Activated CD8-positive, alpha-beta T cell treated with anti-CD3 and anti-CD28 coated beads, Interleukin-2, amount 10 ng/mL, durations not matched to agents 7 days and 5 days (primary cell): ENCODE results near the gene ASAP3. TPM values are rescaled to one million over a fixed set of nuclear protein-coding genes. Genes with fewer than 3 reads are reported as not detected.

ENCODE experiments used
- ATAC-seq: fragments of 150-1000 bp; cut with Tn5 transposase; one replicate; pipeline ENCODE4 v1.10.0; 2021; ENCODE audit warnings: moderate library complexity
- CTCF ChIA-PET: fragments of 350-600 bp; sonication (Branson Sonifier 250); formaldehyde crosslinking; loops from one replicate; lab custom pipeline; 2021; ENCODE audit warnings: antibody characterized with exemption; lab: Charles Lee
- POLR2A ChIA-PET: fragments of 350-600 bp; sonication (Branson Sonifier 250); formaldehyde crosslinking; loops from one replicate; lab custom pipeline; 2021; ENCODE audit warnings: antibody characterized with exemption; lab: Charles Lee
- DNase-seq: peaks from one replicate; pipeline ENCODE4 v3.0.0-alpha.2; 2020
- H3K27ac Mint-ChIP-seq: one replicate; pipeline ENCODE4 v1.8.0; 2021; ENCODE audit warnings: mild to moderate bottlenecking, mixed read lengths
- H3K27me3 Mint-ChIP-seq: one replicate; pipeline ENCODE4 v1.8.0; 2021; ENCODE audit warnings: low read depth, mixed read lengths
- H3K36me3 Mint-ChIP-seq: one replicate; pipeline ENCODE4 v1.8.0; 2021; ENCODE audit warnings: low read depth, mixed read lengths
- H3K4me1 Mint-ChIP-seq: one replicate; pipeline ENCODE4 v1.8.0; 2021; ENCODE audit warnings: low read depth, mixed read lengths
- H3K4me3 Mint-ChIP-seq: one replicate; pipeline ENCODE4 v1.8.0; 2021; ENCODE audit warnings: mild to moderate bottlenecking, mixed read lengths
- H3K9me3 Mint-ChIP-seq: one replicate; pipeline ENCODE4 v1.8.0; 2022; ENCODE audit warnings: mixed read lengths; ENCODE audit not compliant: insufficient read depth
- total RNA-seq, 2 experiments: library from RNA; stranded (reverse); gene quantifications; one replicate each; pipeline ENCODE4 v1.2.3, GENCODE V29; 2021

Gene ASAP3
- total RNA-seq, 2 experiments from 2014 or later: 0.24 to 0.83 TPM

GRCh38 chr1:23527366-23527765, 43.4 kb upstream of the ASAP3 start:
- POLR2A ChIA-PET: interaction anchor here (0.9 to 2.6 kb wide), 6 partner anchors 12 to 164 kb away, joined by 3 to 15 read pairs (median 8); partner anchors contain the start of gene RPL11
- H3K9me3 Mint-ChIP-seq: no peaks in the 10 kb centered on the region
- CTCF ChIA-PET: interaction anchor here (1.1 to 15.4 kb wide), 13 partner anchors 11 to 172 kb away, joined by 3 to 262 read pairs (median 4); partner anchors contain the start of gene ID3
- ATAC-seq (no peak), DNase-seq (no peak)
- H3K36me3 Mint-ChIP-seq: peaks cover 63% of the 10 kb centered on the region
- H3K4me3 Mint-ChIP-seq: peak overlapping the region; percentile 92
- no peaks in the 10 kb centered on the region for H3K27me3 Mint-ChIP-seq
- peak overlapping the region; percentile 87 for H3K27ac Mint-ChIP-seq
- H3K4me1 Mint-ChIP-seq: peaks cover 79% of the 10 kb centered on the region

- CTCF ChIA-PET: interaction anchor here (0.7 to 15.4 kb wide), 8 partner anchors 14 to 111 kb away, joined by 4 to 262 read pairs (median 10); no protein-coding TSS in a partner anchor
- Mint-ChIP-seq H3K4me3 (peak overlapping the region; percentile 92), H3K27me3 (no peaks in the 10 kb centered on the region), H3K27ac (peak overlapping the region; percentile 87), H3K36me3 (peaks cover 71% of the 10 kb centered on the region), H3K4me1 (peaks cover 76% of the 10 kb centered on the region), H3K9me3 (no peaks in the 10 kb centered on the region)
- POLR2A ChIA-PET: interaction anchor here (1.5 to 2.6 kb wide), 4 partner anchors 10 to 32 kb away, joined by 4 to 15 read pairs (median 8); no protein-coding TSS in a partner anchor
- ATAC-seq: no peak
- no peak for DNase-seq
Observed at GRCh38 chr1:23526329-23527041, 42.5 kb upstream of the ASAP3 start.

DNA sequence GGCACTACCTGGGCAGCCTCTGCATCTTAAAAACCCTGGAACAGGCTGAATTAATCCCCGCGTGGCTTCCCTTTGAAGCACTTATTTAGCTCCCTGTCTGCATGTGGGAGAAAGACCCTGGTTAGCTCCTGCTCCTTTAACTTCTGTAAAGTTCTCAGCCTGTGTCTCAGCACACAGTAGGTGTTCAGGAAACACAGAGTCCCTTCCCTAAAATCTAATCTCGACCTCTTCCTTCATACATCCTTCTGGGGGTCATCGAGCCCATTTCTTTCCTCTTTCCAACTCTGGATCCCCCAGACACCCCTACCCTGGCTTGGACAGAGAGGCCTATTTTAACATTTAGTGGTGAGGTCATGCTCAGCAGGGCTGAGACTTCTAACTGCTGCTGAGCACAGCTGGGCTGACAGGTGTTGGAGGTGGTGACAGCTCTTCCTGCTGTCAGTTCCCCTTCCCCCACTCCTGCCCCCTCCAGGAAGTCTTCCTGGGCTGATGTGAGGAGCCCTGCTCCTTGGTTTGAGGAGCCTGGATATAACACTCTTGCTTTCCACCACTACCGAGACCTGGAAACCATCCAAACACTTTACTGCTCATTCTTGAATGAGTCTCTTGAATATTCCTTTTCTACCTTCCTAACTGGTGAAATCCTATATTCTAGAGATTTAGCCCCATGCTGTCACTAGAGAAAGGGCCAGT, 41.7 kb upstream of the ASAP3 start:
- Mint-ChIP-seq H3K27ac (peak overlapping the region; percentile 87), H3K36me3 (peaks cover 77% of the 10 kb centered on the region), H3K4me1 (peaks cover 73% of the 10 kb centered on the region), H3K9me3 (no peaks in the 10 kb centered on the region), H3K4me3 (peak overlapping the region; percentile 92), H3K27me3 (no peaks in the 10 kb centered on the region)
- ATAC-seq (no peak), DNase-seq (peak; percentile 47)
- ChIA-PET POLR2A (interaction anchor here (0.7 to 2.6 kb wide), 4 partner anchors 11 to 181 kb away, joined by 5 to 9 read pairs (median 6); partner anchors contain the start of gene HNRNPR), CTCF (interaction anchor here (0.7 to 15.4 kb wide), 7 partner anchors 15 to 139 kb away, joined by 5 to 262 read pairs (median 9); no protein-coding TSS in a partner anchor)

- ATAC-seq: peak; percentile 33
- Mint-ChIP-seq H3K9me3 (no peaks in the 10 kb centered on the region), H3K4me1 (peaks cover 73% of the 10 kb centered on the region), H3K4me3 (peak overlapping the region; percentile 92), H3K27ac (peak overlapping the region; percentile 87), H3K27me3 (no peaks in the 10 kb centered on the region), H3K36me3 (peaks cover 79% of the 10 kb centered on the region)
- ChIA-PET POLR2A (interaction anchor here (0.6 to 1.9 kb wide), 5 partner anchors 11 to 181 kb away, joined by 3 to 7 read pairs (median 4); partner anchors contain the start of gene HNRNPR), CTCF (interaction anchor here (0.8 to 15.4 kb wide), 8 partner anchors 15 to 219 kb away, joined by 3 to 262 read pairs (median 7); partner anchors contain the start of gene ELOA)
- DNase-seq: peak; percentile 67
Observed at GRCh38 chr1:23524716-23525401, 40.9 kb upstream of the ASAP3 start.

DNA sequence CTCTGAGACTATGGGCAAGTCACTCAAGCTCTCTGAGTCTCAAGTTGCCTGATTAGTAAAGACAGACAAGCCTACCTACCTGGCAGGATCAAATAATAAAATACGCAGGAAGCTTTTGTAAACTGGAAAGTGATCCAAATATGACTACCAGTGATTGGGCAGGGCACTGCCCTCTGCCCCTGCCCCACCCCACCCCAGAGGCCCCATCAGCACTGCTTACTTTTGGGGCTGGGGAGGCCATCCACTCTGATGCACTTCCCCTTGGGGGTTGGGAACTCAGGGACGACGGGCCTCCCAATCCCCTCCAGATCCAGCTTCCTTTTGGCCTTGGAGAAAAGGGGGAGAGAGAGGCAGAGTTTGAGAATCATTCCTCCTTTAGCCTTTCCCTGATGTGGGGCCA, 40.2 kb upstream of the ASAP3 start:
- Mint-ChIP-seq H3K9me3 (no peaks in the 10 kb centered on the region), H3K27ac (peak overlapping the region; percentile 87), H3K27me3 (no peaks in the 10 kb centered on the region), H3K36me3 (peaks cover 77% of the 10 kb centered on the region), H3K4me1 (peaks cover 72% of the 10 kb centered on the region), H3K4me3 (no peak overlapping the region)
- POLR2A ChIA-PET: interaction anchor here (0.6 to 1.7 kb wide), 4 partner anchors 11 to 180 kb away, joined by 3 to 7 read pairs (median 4); partner anchors contain the start of gene HNRNPR
- CTCF ChIA-PET: interaction anchor here (0.8 to 15.4 kb wide), 9 partner anchors 8 to 220 kb away, joined by 3 to 262 read pairs (median 5); partner anchors contain the start of gene ELOA
- DNase-seq (no peak), ATAC-seq (no peak)

DNA sequence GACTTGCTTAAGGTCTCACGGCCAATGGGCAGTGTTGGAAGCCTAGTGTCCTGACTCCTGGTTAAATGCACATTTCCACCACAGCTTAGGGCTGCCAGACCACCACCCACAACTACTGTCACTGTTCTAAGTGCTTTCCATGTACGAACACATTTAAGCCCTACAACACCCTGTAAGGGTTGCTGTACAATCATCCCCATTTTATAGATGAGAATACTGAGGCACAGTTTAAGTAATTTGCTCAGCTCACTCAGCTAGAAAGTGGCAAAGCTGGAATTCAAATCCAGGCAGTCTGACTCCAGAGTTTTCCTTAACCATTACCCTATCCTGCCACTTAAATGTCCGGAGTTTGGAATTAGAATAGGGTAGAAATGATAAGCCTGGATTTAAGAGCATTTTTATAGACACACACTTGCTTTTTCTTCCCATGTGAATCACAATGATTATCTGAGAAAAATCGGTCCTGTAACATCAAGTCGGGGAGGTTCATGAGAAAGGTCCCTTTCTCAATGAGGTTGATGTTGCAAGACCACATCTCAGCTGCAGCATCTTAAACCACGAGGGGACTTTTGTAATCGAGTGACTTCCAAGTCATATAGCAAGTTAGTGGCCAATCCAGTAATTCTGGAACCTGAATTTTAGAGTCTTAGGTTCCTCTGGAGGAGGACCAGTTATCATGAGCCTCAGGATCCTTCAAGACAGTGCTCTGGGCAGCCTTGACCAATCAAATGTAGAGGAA, 38.4 kb upstream of the ASAP3 start:
- Mint-ChIP-seq H3K9me3 (no peaks in the 10 kb centered on the region), H3K36me3 (peaks cover 76% of the 10 kb centered on the region), H3K27me3 (no peaks in the 10 kb centered on the region), H3K4me3 (no peak overlapping the region), H3K4me1 (peaks cover 56% of the 10 kb centered on the region), H3K27ac (peak overlapping the region; percentile 35)
- POLR2A ChIA-PET: no interaction called here
- no peak for DNase-seq
- no peak for ATAC-seq
- CTCF ChIA-PET: interaction anchor here (1.0 to 15.4 kb wide), 3 partner anchors 17 to 115 kb away, joined by 4 to 262 read pairs (median 4); no protein-coding TSS in a partner anchor

GRCh38 chr1:23521588-23521987, 37.6 kb upstream of the ASAP3 start:
- no peak overlapping the region for H3K27ac Mint-ChIP-seq
- H3K27me3 Mint-ChIP-seq: no peaks in the 10 kb centered on the region

DNA sequence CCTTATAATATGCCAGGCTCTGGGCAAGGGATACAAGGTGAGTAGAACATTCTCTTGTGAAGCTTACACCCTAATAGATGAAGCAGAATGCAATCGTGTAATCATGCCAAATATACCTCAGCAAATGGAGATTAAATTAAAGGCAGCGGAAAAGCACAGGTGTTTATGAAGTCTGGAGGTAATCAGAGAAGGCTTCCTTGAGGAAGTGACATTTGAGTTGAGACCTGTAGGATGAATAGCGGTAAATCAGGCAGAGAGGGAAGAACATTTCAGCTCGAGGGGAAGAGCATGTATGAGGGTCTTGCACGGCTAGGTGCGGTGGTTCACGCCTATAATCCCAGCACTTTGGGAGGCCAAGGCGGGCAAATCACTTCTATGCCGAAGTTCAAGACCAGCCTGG, 33.6 kb upstream of the ASAP3 start:
- POLR2A ChIA-PET: no interaction called here
- DNase-seq: no peak
- Mint-ChIP-seq H3K4me3 (no peak overlapping the region), H3K9me3 (no peaks in the 10 kb centered on the region), H3K27ac (no peak overlapping the region), H3K27me3 (no peaks in the 10 kb centered on the region), H3K4me1 (peaks cover 8% of the 10 kb centered on the region), H3K36me3 (peaks cover 79% of the 10 kb centered on the region)
- CTCF ChIA-PET: interaction anchor here (2.7 kb wide), 1 partner anchor 21 kb away, joined by 13 read pairs; no protein-coding TSS in a partner anchor
- no peak for ATAC-seq

More at GRCh38 chr1:23521588-23521987, 37.6 kb upstream of the ASAP3 start:
- DNase-seq: no peak
- ChIA-PET POLR2A (interaction anchor here (0.6 to 0.8 kb wide), 2 partner anchors 15 to 34 kb away, joined by 4 to 5 read pairs; no protein-coding TSS in a partner anchor), CTCF (interaction anchor here (0.7 to 1.3 kb wide), 2 partner anchors 24 to 144 kb away, joined by 3 to 4 read pairs; no protein-coding TSS in a partner anchor)
- ATAC-seq: no peak
- Mint-ChIP-seq H3K4me1 (peaks cover 47% of the 10 kb centered on the region), H3K4me3 (no peak overlapping the region), H3K9me3 (no peaks in the 10 kb centered on the region), H3K36me3 (peaks cover 75% of the 10 kb centered on the region)

GRCh38 chr1:23515905-23516304, 31.9 kb upstream of the ASAP3 start:
- Mint-ChIP-seq H3K4me3 (no peak overlapping the region), H3K36me3 (peaks cover 72% of the 10 kb centered on the region), H3K27ac (no peak overlapping the region), H3K9me3 (no peaks in the 10 kb centered on the region), H3K27me3 (no peaks in the 10 kb centered on the region), H3K4me1 (peaks cover 2% of the 10 kb centered on the region)
- no peak for DNase-seq
- ChIA-PET POLR2A (no interaction called here), CTCF (interaction anchor here (0.9 to 2.4 kb wide), 4 partner anchors 12 to 121 kb away, joined by 3 to 9 read pairs (median 4); no protein-coding TSS in a partner anchor)
- ATAC-seq: no peak

- Mint-ChIP-seq H3K9me3 (no peaks in the 10 kb centered on the region), H3K27ac (no peak overlapping the region), H3K36me3 (peaks cover 79% of the 10 kb centered on the region), H3K27me3 (no peaks in the 10 kb centered on the region), H3K4me1 (peaks cover 2% of the 10 kb centered on the region), H3K4me3 (no peak overlapping the region)
- ChIA-PET CTCF (interaction anchor here (0.7 to 1.2 kb wide), 5 partner anchors 14 to 123 kb away, joined by 3 to 6 read pairs (median 4); no protein-coding TSS in a partner anchor), POLR2A (interaction anchor here (0.7 to 1.1 kb wide), 4 partner anchors 11 to 258 kb away, joined by 3 to 4 read pairs (median 3); no protein-coding TSS in a partner anchor)
- DNase-seq (no peak), ATAC-seq (no peak)
Observed at GRCh38 chr1:23514111-23514679, 30.2 kb upstream of the ASAP3 start.
